SK-N-SH treated with all-trans-retinoic acid at 6 μM for 48 hours (cell line): Measurements from ENCODE around the gene SLC40A1.

ENCODE experiments used
- ISL1 ChIP-seq: fragments of 250-450 bp; sonication (Bioruptor Pico); IDR thresholded peaks from 2 replicates; pipeline ENCODE4 v2.1.2; 2022; ENCODE audit warnings: mild to moderate bottlenecking, moderate library complexity
- OSR1 ChIP-seq: fragments of 250-450 bp; sonication (Bioruptor Pico); IDR thresholded peaks from 2 replicates; pipeline ENCODE4 v1.8.0; 2022; ENCODE audit warnings: moderate library complexity, mild to moderate bottlenecking, inconsistent platforms
- RARB ChIP-seq: fragments of 250-450 bp; sonication (Bioruptor Pico); IDR thresholded peaks from 2 replicates; pipeline ENCODE4 v1.8.0; 2021; ENCODE audit warnings: mild to moderate bottlenecking, moderate library complexity
- TCF4 ChIP-seq: fragments of 250-450 bp; sonication (Bioruptor Pico); IDR thresholded peaks from 2 replicates; pipeline ENCODE4 v1.8.0; 2021; ENCODE audit warnings: mild to moderate bottlenecking, moderate library complexity, borderline replicate concordance
- ZFP30 ChIP-seq: fragments of 450-650 bp; formaldehyde crosslinking; IDR thresholded peaks from 2 replicates; pipeline ENCODE4 v1.5.0; 2022; ENCODE audit warnings: mild to moderate bottlenecking, moderate library complexity
- ZNF70 ChIP-seq: fragments of 450-650 bp; formaldehyde crosslinking; IDR thresholded peaks from 2 replicates; pipeline ENCODE4 v1.5.0; 2020; ENCODE audit warnings: mild to moderate bottlenecking, moderate library complexity
- TF ChIP-seq, protein P1 (sequence below): fragments of 250-450 bp; sonication (Bioruptor Pico); IDR thresholded peaks from 2 replicates; pipeline ENCODE4 v1.5.0; 2020; ENCODE audit warnings: mild to moderate bottlenecking, moderate library complexity
- TF ChIP-seq, protein P2 (sequence below): fragments of 250-450 bp; sonication (Bioruptor Pico); IDR thresholded peaks from 2 replicates; pipeline ENCODE4 v1.5.1; 2020; ENCODE audit warnings: low read depth, mild to moderate bottlenecking, moderate library complexity

DNA sequence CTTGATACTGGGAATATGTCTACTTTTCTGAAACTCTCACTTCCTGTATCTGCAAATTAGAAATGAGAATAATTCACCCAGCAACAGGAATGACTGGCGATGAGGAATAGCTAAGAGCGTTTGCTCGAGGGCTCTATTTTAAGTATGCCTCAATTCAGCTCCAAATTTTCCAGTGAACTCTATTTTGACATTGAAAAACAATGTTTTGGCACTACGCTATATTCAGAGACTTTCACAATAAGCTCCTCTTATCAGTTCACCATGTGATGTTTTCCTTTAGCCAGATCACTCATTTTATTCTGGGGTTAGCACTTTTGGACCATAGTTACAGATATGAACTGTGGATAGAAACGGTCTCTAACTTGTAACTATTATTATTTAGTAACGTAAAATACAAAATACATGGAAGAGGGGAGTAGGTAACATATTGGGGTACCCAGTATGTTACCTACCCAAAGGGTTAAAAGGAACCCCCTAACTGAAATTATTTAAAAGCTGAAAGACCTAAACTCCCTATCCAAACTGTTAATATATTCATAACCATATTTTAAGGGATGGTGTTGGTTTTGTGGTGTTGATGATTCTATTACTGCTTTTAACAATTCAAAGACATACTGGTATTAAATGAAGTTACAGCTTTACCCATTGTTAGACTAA is 28.1 kb downstream of the SLC40A1 start:
- TF ChIP-seq ISL1 (no peak), RARB (CRISPR knock-in tag) (no peak), ZNF70 (no peak), TCF4 (no peak), ZFP30 (CRISPR knock-in tag) (no peak), OSR1 (CRISPR knock-in tag) (no peak)
- TF ChIP-seq, protein P1, sequence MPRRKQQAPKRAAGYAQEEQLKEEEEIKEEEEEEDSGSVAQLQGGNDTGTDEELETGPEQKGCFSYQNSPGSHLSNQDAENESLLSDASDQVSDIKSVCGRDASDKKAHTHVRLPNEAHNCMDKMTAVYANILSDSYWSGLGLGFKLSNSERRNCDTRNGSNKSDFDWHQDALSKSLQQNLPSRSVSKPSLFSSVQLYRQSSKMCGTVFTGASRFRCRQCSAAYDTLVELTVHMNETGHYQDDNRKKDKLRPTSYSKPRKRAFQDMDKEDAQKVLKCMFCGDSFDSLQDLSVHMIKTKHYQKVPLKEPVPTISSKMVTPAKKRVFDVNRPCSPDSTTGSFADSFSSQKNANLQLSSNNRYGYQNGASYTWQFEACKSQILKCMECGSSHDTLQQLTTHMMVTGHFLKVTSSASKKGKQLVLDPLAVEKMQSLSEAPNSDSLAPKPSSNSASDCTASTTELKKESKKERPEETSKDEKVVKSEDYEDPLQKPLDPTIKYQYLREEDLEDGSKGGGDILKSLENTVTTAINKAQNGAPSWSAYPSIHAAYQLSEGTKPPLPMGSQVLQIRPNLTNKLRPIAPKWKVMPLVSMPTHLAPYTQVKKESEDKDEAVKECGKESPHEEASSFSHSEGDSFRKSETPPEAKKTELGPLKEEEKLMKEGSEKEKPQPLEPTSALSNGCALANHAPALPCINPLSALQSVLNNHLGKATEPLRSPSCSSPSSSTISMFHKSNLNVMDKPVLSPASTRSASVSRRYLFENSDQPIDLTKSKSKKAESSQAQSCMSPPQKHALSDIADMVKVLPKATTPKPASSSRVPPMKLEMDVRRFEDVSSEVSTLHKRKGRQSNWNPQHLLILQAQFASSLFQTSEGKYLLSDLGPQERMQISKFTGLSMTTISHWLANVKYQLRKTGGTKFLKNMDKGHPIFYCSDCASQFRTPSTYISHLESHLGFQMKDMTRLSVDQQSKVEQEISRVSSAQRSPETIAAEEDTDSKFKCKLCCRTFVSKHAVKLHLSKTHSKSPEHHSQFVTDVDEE (CRISPR knock-in tag): no peak
- TF ChIP-seq, protein P2, sequence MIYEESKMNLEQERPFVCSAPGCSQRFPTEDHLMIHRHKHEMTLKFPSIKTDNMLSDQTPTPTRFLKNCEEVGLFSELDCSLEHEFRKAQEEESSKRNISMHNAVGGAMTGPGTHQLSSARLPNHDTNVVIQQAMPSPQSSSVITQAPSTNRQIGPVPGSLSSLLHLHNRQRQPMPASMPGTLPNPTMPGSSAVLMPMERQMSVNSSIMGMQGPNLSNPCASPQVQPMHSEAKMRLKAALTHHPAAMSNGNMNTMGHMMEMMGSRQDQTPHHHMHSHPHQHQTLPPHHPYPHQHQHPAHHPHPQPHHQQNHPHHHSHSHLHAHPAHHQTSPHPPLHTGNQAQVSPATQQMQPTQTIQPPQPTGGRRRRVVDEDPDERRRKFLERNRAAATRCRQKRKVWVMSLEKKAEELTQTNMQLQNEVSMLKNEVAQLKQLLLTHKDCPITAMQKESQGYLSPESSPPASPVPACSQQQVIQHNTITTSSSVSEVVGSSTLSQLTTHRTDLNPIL: no peak
